ENCODE measurements around the gene SAV1.
"Not testable (repeated sequence)": the region's sequence is repeated elsewhere in the genome, so short reads cannot be mapped to it uniquely, and the experiment has no call there.

The SAV1 gene

GRCh38 chr14:50667996-50668825 is at the start of gene SAV1:
TSS of gene SAV1 (minus strand) at chr14:50668306. CDS start at chr14:50667967, 339 bp downstream.
- DNase-seq (ENCODE audit: low read depth, low spot score): peak; percentile 91

GRCh38 chr14:50717811-50718210 is 49.7 kb upstream of the SAV1 start:
- DNase-seq (ENCODE audit: low read depth, low spot score): no peak

- peak; percentile 17 for DNase-seq (ENCODE audit: low read depth, low spot score)
Observed at GRCh38 chr14:50714450-50715073, 46.5 kb upstream of the SAV1 start.

- DNase-seq (ENCODE audit: low read depth, low spot score): no peak
Observed at GRCh38 chr14:50711043-50711442, 42.9 kb upstream of the SAV1 start.

GRCh38 chr14:50705026-50705593 is 37.0 kb upstream of the SAV1 start:
- DNase-seq (ENCODE audit: low read depth, low spot score): no peak

- DNase-seq (ENCODE audit: low read depth, low spot score): no peak
Observed at GRCh38 chr14:50704454-50705010, 36.4 kb upstream of the SAV1 start.

- no peak for DNase-seq (ENCODE audit: low read depth, low spot score)
Observed at GRCh38 chr14:50697659-50698290, 29.7 kb upstream of the SAV1 start.

GRCh38 chr14:50694260-50694659 is 26.2 kb upstream of the SAV1 start:
- not testable (repeated sequence) for DNase-seq (ENCODE audit: low read depth, low spot score)

- DNase-seq (ENCODE audit: low read depth, low spot score): no peak
Observed at GRCh38 chr14:50688875-50689274, 20.8 kb upstream of the SAV1 start.

GRCh38 chr14:50679674-50680073 is 11.6 kb upstream of the SAV1 start:
- no peak for DNase-seq (ENCODE audit: low read depth, low spot score)

- DNase-seq (ENCODE audit: low read depth, low spot score): no peak
Observed at GRCh38 chr14:50678163-50678562, 10.1 kb upstream of the SAV1 start.

- peak; percentile 66 for DNase-seq (ENCODE audit: low read depth, low spot score)
Observed at GRCh38 chr14:50677527-50678063, 9.5 kb upstream of the SAV1 start.

GRCh38 chr14:50676814-50677516 is 8.9 kb upstream of the SAV1 start:
- no peak for DNase-seq (ENCODE audit: low read depth, low spot score)

GRCh38 chr14:50675597-50675996 is 7.5 kb upstream of the SAV1 start:
- DNase-seq (ENCODE audit: low read depth, low spot score): no peak

GRCh38 chr14:50670866-50671256 is 2.8 kb upstream of the SAV1 start:
- no peak for DNase-seq (ENCODE audit: low read depth, low spot score)

- DNase-seq (ENCODE audit: low read depth, low spot score): no peak
Observed at GRCh38 chr14:50670196-50670865, 2.2 kb upstream of the SAV1 start.

GRCh38 chr14:50669441-50669986 is 1.4 kb upstream of the SAV1 start:
- no peak for DNase-seq (ENCODE audit: low read depth, low spot score)

GRCh38 chr14:50668826-50669143 is 679 bp upstream of the SAV1 start:
- no peak for DNase-seq (ENCODE audit: low read depth, low spot score)

- no peak for DNase-seq (ENCODE audit: low read depth, low spot score)
Observed at GRCh38 chr14:50667684-50667995, 466 bp downstream of the SAV1 start.
